ENCODE data around the gene C1QL1. TPM values are rescaled to one million over a fixed set of nuclear protein-coding genes. Genes with fewer than 3 reads are reported as not detected.
A peak's percentile ranks its signal among the peaks of the same experiment; 100 is the strongest.

C1QL1 gene
- total and polyA plus RNA-seq, 2 experiments from 2014 or later = 0.14 to 0.86 TPM

GRCh38 chr17:44911133-44912001, 56.7 kb downstream of the C1QL1 start:
- no peaks in the 10 kb centered on the region for H3K9me2 ChIP-seq (ENCODE audit: insufficient read depth)
- H4K20me1 ChIP-seq (ENCODE audit: insufficient read depth) = no peaks in the 10 kb centered on the region
- WGBS, 2 experiments (ENCODE audit: low coverage in 1 of 2, low lambda C conversion rate in 2 of 2, missing lambda C conversion rate in 2 of 2) = 24 to 28% methylated on average over 38 to 53 of the region's 56 CpGs
- peak; percentile 73 for DNase-seq
- in situ Hi-C loops (cut with MboI) = no loop called here
- H3K9me3 ChIP-seq (ENCODE audit: low read depth) = no peaks in the 10 kb centered on the region
- peak overlapping the region; percentile 22 for H3K4me3 ChIP-seq
- H3K79me2 ChIP-seq (ENCODE audit: insufficient read depth) = no peaks in the 10 kb centered on the region
- peaks cover 5% of the 10 kb centered on the region; the same call in 1 of the 2 replicates for H3F3A ChIP-seq (ENCODE audit: insufficient read depth)
- no peak overlapping the region for H3K9ac ChIP-seq
- H3K27me3 ChIP-seq (replicated peaks; ENCODE audit: insufficient read depth) = no peaks in the 10 kb centered on the region
- H3K27ac ChIP-seq = no peak overlapping the region
- no peaks in the 10 kb centered on the region for H3K36me3 ChIP-seq (ENCODE audit: low read depth)
- H3K4me2 ChIP-seq (ENCODE audit: unreplicated experiment) = peak overlapping the region; percentile 41
- peaks cover 15% of the 10 kb centered on the region for H3K4me1 ChIP-seq (ENCODE audit: insufficient read depth)
- H2AFZ ChIP-seq = peak overlapping the region; percentile 62
- TF ChIP-seq EZH2phosphoT487 (IDR thresholded peaks at IDR 0.05; ENCODE audit: insufficient read depth, low read depth) (no peak), EZH2 (IDR thresholded peaks at IDR 0.05; ENCODE audit: insufficient read depth, poor library complexity, severe bottlenecking) (no peak)

GRCh38 chr17:44910231-44911106, 57.6 kb downstream of the C1QL1 start:
- H4K20me1 ChIP-seq (ENCODE audit: insufficient read depth) = no peaks in the 10 kb centered on the region
- no peaks in the 10 kb centered on the region for H3K9me2 ChIP-seq (ENCODE audit: insufficient read depth)
- peaks cover 23% of the 10 kb centered on the region for H3K4me1 ChIP-seq (ENCODE audit: insufficient read depth)
- no peaks in the 10 kb centered on the region for H3K9me3 ChIP-seq (ENCODE audit: low read depth)
- TF ChIP-seq EZH2 (IDR thresholded peaks at IDR 0.05; ENCODE audit: insufficient read depth, poor library complexity, severe bottlenecking) (no peak), EZH2phosphoT487 (IDR thresholded peaks at IDR 0.05; ENCODE audit: insufficient read depth, low read depth) (no peak)
- H3K79me2 ChIP-seq (ENCODE audit: insufficient read depth) = no peaks in the 10 kb centered on the region
- H2AFZ ChIP-seq = peak overlapping the region; percentile 62; the same call in 1 of the 2 replicates
- DNase-seq = no peak
- no peak overlapping the region for H3K9ac ChIP-seq
- no peak overlapping the region for H3K4me3 ChIP-seq
- WGBS, 2 experiments (ENCODE audit: low coverage in 1 of 2, low lambda C conversion rate in 2 of 2, missing lambda C conversion rate in 2 of 2) = 85 to 90% methylated on average over 13 of the region's 13 CpGs
- peak overlapping the region; percentile 43; the same call in 1 of the 2 replicates for H3K27ac ChIP-seq
- no peaks in the 10 kb centered on the region for H3K36me3 ChIP-seq (ENCODE audit: low read depth)
- no peaks in the 10 kb centered on the region for H3K27me3 ChIP-seq (replicated peaks; ENCODE audit: insufficient read depth)
- H3K4me2 ChIP-seq (ENCODE audit: unreplicated experiment) = no peak overlapping the region
- in situ Hi-C loops (cut with MboI) = no loop called here
- peaks cover 5% of the 10 kb centered on the region; the same call in 1 of the 2 replicates for H3F3A ChIP-seq (ENCODE audit: insufficient read depth)

Small RNAs within 50 kb of the gene (microRNA-seq; reads per million reads assigned to microRNA genes)
- 2.6 reads per million for gene MIR6783 (ENCODE audit: borderline number of aligned reads)

Small RNAs within 50 kb of the gene (small RNA-seq; reads per million reads assigned to genes)
- gene AC015936.2 (ENCODE audit: low read depth, low replicate concordance) = not detected
- not detected for gene MIR6783 (ENCODE audit: low read depth, low replicate concordance)

Other genes with a start within 250 kb of the C1QL1 start
- 0.22 and 0.63 TPM in 2 replicates for gene ADAM11, start 209.3 kb downstream of the C1QL1 start, total RNA-seq (2014; rRNA removed; shearing (Covaris generic))
- 0.09 and 0.20 TPM in 2 replicates for gene ADAM11, start 209.3 kb downstream of the C1QL1 start, polyA plus RNA-seq (2016; fragmentation: Nextera tagmentation; extraction: Ambion mirVana)
- gene GJC1, start 138.0 kb downstream of the C1QL1 start, total RNA-seq (2014; rRNA removed; shearing (Covaris generic)) = 18.4 and 19.1 TPM in 2 replicates
- 13.6 and 15.2 TPM in 2 replicates for gene GJC1, start 138.0 kb downstream of the C1QL1 start, polyA plus RNA-seq (2016; fragmentation: Nextera tagmentation; extraction: Ambion mirVana)
- gene HIGD1B, start 120.4 kb downstream of the C1QL1 start, total RNA-seq (2014; rRNA removed; shearing (Covaris generic)) = not detected in 2 replicates
- gene HIGD1B, start 120.4 kb downstream of the C1QL1 start, polyA plus RNA-seq (2016; fragmentation: Nextera tagmentation; extraction: Ambion mirVana) = not detected in 2 replicates
- 63.7 and 71.2 TPM in 2 replicates for gene EFTUD2, start 68.9 kb downstream of the C1QL1 start, total RNA-seq (2014; rRNA removed; shearing (Covaris generic))
- gene EFTUD2, start 68.9 kb downstream of the C1QL1 start, polyA plus RNA-seq (2016; fragmentation: Nextera tagmentation; extraction: Ambion mirVana) = 60.1 and 60.4 TPM in 2 replicates
- 1.1 TPM in 1 of 2 replicates, not detected in the other for gene GFAP, start 52.8 kb downstream of the C1QL1 start, total RNA-seq (2014; rRNA removed; shearing (Covaris generic))
- 0.49 and 0.52 TPM in 2 replicates for gene GFAP, start 52.8 kb downstream of the C1QL1 start, polyA plus RNA-seq (2016; fragmentation: Nextera tagmentation; extraction: Ambion mirVana)
- 1.4 and 2.1 TPM in 2 replicates for gene KIF18B, start 20.5 kb downstream of the C1QL1 start, total RNA-seq (2014; rRNA removed; shearing (Covaris generic))
- 4.5 and 4.6 TPM in 2 replicates for gene KIF18B, start 20.5 kb downstream of the C1QL1 start, polyA plus RNA-seq (2016; fragmentation: Nextera tagmentation; extraction: Ambion mirVana)
- 37.1 and 45.8 TPM in 2 replicates for gene DCAKD, start 83.3 kb upstream of the C1QL1 start, total RNA-seq (2014; rRNA removed; shearing (Covaris generic))
- gene DCAKD, start 83.3 kb upstream of the C1QL1 start, polyA plus RNA-seq (2016; fragmentation: Nextera tagmentation; extraction: Ambion mirVana) = 24.8 and 28.0 TPM in 2 replicates
- 59.4 and 61.8 TPM in 2 replicates for gene NMT1, start 93.0 kb upstream of the C1QL1 start, total RNA-seq (2014; rRNA removed; shearing (Covaris generic))
- 95.7 and 96.1 TPM in 2 replicates for gene NMT1, start 93.0 kb upstream of the C1QL1 start, polyA plus RNA-seq (2016; fragmentation: Nextera tagmentation; extraction: Ambion mirVana)
- gene PLCD3, start 164.2 kb upstream of the C1QL1 start, total RNA-seq (2014; rRNA removed; shearing (Covaris generic)) = 30.2 and 48.3 TPM in 2 replicates
- gene PLCD3, start 164.2 kb upstream of the C1QL1 start, polyA plus RNA-seq (2016; fragmentation: Nextera tagmentation; extraction: Ambion mirVana) = 17.1 and 19.7 TPM in 2 replicates
- gene ACBD4, start 167.4 kb upstream of the C1QL1 start, total RNA-seq (2014; rRNA removed; shearing (Covaris generic)) = 2.1 and 2.9 TPM in 2 replicates
- gene ACBD4, start 167.4 kb upstream of the C1QL1 start, polyA plus RNA-seq (2016; fragmentation: Nextera tagmentation; extraction: Ambion mirVana) = 4.3 and 4.6 TPM in 2 replicates
- gene HEXIM1, start 180.2 kb upstream of the C1QL1 start, total RNA-seq (2014; rRNA removed; shearing (Covaris generic)) = 11.6 and 16.2 TPM in 2 replicates
- gene HEXIM1, start 180.2 kb upstream of the C1QL1 start, polyA plus RNA-seq (2016; fragmentation: Nextera tagmentation; extraction: Ambion mirVana) = 9.5 and 10.6 TPM in 2 replicates
- gene HEXIM2, start 193.6 kb upstream of the C1QL1 start, total RNA-seq (2014; rRNA removed; shearing (Covaris generic)) = 2.0 and 4.8 TPM in 2 replicates
- 4.7 and 8.6 TPM in 2 replicates for gene HEXIM2, start 193.6 kb upstream of the C1QL1 start, polyA plus RNA-seq (2016; fragmentation: Nextera tagmentation; extraction: Ambion mirVana)